Lower lobe of right lung (tissue), 2 donors: ENCODE measurements around the gene DLX3. TPM values are rescaled to one million over a fixed set of nuclear protein-coding genes. Genes with fewer than 3 reads are reported as not detected.
A peak's percentile ranks its signal among the peaks of the same experiment; 100 is the strongest.

Source experiments
- ATAC-seq, 2 donors: fragments of 200-7000 bp; cut with Tn5 transposase; one replicate each; pipeline ENCODE4 v1.9.1; 2020 to 2022; ENCODE audit warnings: mild to moderate bottlenecking in 2 of 2, moderate library complexity in 2 of 2
- DNase-seq: peaks from one replicate; pipeline ENCODE4 v3.0.0-alpha.2; 2020
- H3K27ac ChIP-seq: fragments of 200-600 bp; one replicate; pipeline ENCODE4 v1.8.0; 2022
- H3K27me3 ChIP-seq: fragments of 200-600 bp; one replicate; pipeline ENCODE4 v1.8.0; 2022; ENCODE audit warnings: low read depth
- H3K36me3 ChIP-seq: fragments of 200-600 bp; one replicate; pipeline ENCODE4 v1.8.0; 2022; ENCODE audit warnings: mild to moderate bottlenecking
- H3K4me1 ChIP-seq: fragments of 200-600 bp; one replicate; pipeline ENCODE4 v1.8.0; 2022
- H3K4me3 ChIP-seq: fragments of 200-600 bp; one replicate; pipeline ENCODE4 v1.8.0; 2022; ENCODE audit warnings: mild to moderate bottlenecking
- H3K9me3 ChIP-seq: fragments of 200-600 bp; one replicate; pipeline ENCODE4 v1.8.0; 2022
- intact Hi-C: fragments of 100-400 bp; cut with DNase I; formaldehyde crosslinking; loops from one replicate; pipeline ENCODE4 v1.11.0; 2022
- total RNA-seq: library from RNA; stranded (reverse); fragmentation: NEBNext Ultra II Directional; extraction: Animal tissue kit (Norgen Biotek cat#: 25700); gene quantifications from one replicate; pipeline ENCODE4 v1.2.1, GENCODE V29; 2021
- TF ChIP-seq, protein P1 (sequence below): fragments of 200-600 bp; IDR thresholded peaks from one replicate; pipeline ENCODE4 v1.8.0; 2022; ENCODE audit warnings: antibody characterized with exemption, mild to moderate bottlenecking
- donor health status: DM: no; HTN: yes; CAD: no; lungs with severe emphysema.

The DLX3 gene
- total RNA-seq, 1 donor from 2014 or later: 0.38 TPM

DNA sequence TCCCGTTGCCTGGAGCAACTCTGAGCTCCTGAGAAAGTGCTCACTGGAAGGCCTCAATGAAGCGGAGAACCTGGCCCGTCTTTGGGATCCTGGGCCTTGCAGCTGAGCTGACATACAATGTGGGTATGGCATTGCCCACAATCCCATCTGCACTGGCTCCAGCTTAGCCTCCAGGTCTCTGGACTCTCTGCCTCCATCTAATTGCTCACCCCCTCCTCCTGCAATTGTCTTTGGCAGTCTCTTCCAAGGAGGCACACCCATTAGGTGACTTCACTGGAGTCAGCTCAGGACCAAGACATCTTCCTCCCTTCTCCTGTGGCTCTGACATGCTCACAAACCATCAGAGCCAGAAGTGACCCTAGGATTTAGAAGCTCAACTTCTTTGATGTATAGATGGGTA, 24.5 kb downstream of the DLX3 start:
- Histone ChIP-seq H3K36me3 (no peaks in the 10 kb centered on the region), H3K27ac (no peak overlapping the region), H3K27me3 (peaks cover 93% of the 10 kb centered on the region), H3K4me3 (no peak overlapping the region), H3K9me3 (no peaks in the 10 kb centered on the region), H3K4me1 (peaks cover 30% of the 10 kb centered on the region)
- TF ChIP-seq, protein P1, sequence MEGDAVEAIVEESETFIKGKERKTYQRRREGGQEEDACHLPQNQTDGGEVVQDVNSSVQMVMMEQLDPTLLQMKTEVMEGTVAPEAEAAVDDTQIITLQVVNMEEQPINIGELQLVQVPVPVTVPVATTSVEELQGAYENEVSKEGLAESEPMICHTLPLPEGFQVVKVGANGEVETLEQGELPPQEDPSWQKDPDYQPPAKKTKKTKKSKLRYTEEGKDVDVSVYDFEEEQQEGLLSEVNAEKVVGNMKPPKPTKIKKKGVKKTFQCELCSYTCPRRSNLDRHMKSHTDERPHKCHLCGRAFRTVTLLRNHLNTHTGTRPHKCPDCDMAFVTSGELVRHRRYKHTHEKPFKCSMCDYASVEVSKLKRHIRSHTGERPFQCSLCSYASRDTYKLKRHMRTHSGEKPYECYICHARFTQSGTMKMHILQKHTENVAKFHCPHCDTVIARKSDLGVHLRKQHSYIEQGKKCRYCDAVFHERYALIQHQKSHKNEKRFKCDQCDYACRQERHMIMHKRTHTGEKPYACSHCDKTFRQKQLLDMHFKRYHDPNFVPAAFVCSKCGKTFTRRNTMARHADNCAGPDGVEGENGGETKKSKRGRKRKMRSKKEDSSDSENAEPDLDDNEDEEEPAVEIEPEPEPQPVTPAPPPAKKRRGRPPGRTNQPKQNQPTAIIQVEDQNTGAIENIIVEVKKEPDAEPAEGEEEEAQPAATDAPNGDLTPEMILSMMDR: no peak
- DNase-seq: no peak
- ATAC-seq: no peak
- intact Hi-C loops: no loop called here

DNA sequence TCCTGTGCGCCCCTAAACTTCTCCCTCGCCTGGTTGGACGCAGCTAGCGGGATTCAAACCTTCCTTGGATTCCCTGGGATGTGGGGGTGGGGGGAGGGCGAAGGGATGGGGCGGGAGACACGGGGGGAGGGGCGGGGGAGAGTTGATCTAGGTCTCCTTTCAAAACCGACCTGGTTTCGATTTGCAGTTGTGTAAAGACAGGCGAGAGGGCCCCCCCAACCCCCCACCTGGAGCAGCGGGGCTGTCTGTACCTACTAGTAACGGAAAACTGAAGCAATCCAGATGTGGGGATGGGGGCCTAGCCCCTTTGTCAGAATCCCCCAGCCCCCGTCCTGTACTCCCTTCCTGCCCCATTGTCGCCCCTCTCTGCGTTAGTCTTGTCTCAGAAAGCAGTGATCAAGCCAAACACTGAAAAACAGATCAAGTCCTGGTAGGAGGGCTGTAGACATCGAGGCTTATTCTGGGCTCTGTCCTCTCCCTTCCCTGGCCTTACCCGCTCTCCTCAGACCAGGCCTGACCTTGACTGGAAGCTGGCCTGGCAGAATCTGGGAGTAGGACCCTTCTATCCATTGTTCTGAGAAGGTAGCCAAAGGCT, 25.1 kb downstream of the DLX3 start:
- Histone ChIP-seq H3K9me3 (no peaks in the 10 kb centered on the region), H3K27ac (no peak overlapping the region), H3K27me3 (peaks cover 93% of the 10 kb centered on the region), H3K36me3 (no peaks in the 10 kb centered on the region), H3K4me3 (peak overlapping the region; percentile 66), H3K4me1 (peaks cover 36% of the 10 kb centered on the region)
- ATAC-seq (no peak), DNase-seq (no peak)
- TF ChIP-seq, protein P1: no peak
- intact Hi-C loops: no loop called here

DNA sequence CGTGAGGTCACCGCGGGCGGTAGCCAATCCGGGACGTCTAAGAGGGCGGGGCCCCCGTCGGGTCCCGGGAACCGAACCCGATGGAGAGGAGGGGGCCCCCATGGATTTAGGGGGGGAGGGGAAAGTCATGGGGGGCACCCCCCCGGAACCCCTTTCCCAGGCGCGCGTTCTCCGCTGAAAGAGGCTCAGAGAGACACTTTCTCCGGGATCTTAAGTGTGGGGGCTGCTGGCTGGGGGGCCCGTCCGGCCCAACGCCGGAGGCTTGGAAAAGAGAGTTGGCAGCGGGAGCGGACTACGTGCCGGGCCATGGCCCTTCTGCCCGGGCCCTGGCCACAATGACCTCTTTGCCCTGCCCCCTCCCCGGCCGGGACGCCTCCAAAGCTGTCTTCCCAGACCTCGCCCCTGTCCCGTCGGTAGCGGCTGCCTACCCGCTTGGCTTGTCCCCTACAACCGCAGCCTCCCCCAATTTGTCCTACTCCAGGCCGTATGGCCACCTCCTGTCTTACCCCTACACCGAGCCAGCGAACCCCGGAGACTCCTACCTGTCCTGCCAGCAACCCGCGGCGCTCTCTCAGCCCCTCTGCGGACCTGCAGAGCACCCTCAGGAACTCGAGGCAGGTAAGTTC, 25.8 kb downstream of the DLX3 start, which contains the start of gene DLX4:
TSS of gene DLX4 (plus strand) at position 57 of the 626 bp plus-strand sequence. CDS start at position 336, 279 bp downstream.
- TF ChIP-seq, protein P1: no peak
- Histone ChIP-seq H3K4me3 (peak within 1 kb of the TSS; percentile 66), H3K36me3 (no peaks in the 10 kb centered on the region), H3K9me3 (no peaks in the 10 kb centered on the region), H3K27me3 (peaks cover 95% of the 10 kb centered on the region), H3K4me1 (peaks cover 42% of the 10 kb centered on the region), H3K27ac (peak within 1 kb of the TSS; percentile 53)
- ATAC-seq: peak in 1 of 2 donors; percentile 11
- DNase-seq: no peak
- intact Hi-C loops: no loop called here

DNA sequence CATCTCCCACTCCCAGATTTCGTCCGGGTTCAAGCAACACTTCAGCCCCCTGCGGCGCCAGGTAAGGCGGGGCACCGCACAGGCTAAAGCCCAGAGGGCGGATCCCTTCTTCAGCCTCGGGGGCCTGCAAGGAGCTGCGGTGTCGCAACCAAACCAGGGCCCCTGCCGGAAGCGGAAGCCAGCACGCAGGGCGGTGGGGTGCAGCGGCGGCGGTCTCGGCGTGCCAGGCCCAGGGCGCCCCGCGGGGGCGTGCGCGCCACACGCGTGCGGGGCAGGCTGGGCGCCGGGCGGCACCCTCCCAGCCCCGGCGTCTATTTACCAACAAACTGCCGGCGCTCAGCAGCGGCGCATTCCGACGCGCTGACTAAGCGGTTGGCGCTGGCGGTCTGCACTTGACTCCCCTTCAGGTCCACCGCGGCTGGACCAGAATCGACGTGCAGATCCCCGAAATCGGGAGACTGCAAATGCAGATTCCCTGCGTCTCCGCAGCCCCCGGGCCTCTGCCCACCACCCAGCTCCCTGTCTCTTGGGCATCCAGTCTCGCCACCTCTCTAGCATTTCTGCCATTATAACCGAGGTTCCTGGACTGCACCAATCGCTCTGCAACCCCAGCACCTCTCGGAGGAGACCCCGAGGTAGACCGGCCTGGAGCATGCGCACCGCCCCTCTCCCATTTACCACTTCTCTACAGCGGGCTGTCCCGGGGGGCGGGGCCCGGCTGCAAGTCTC, 26.5 kb downstream of the DLX3 start:
- TF ChIP-seq, protein P1: no peak
- intact Hi-C loops: no loop called here
- peaks cover 95% of the 10 kb centered on the region for H3K27me3 ChIP-seq
- H3K27ac ChIP-seq: peak overlapping the region; percentile 53
- H3K4me3 ChIP-seq: peak overlapping the region; percentile 66
- H3K36me3 ChIP-seq: no peaks in the 10 kb centered on the region
- H3K4me1 ChIP-seq: peaks cover 48% of the 10 kb centered on the region
- ATAC-seq (peak; percentile 88), DNase-seq (peak; percentile 87)
- no peaks in the 10 kb centered on the region for H3K9me3 ChIP-seq

DNA sequence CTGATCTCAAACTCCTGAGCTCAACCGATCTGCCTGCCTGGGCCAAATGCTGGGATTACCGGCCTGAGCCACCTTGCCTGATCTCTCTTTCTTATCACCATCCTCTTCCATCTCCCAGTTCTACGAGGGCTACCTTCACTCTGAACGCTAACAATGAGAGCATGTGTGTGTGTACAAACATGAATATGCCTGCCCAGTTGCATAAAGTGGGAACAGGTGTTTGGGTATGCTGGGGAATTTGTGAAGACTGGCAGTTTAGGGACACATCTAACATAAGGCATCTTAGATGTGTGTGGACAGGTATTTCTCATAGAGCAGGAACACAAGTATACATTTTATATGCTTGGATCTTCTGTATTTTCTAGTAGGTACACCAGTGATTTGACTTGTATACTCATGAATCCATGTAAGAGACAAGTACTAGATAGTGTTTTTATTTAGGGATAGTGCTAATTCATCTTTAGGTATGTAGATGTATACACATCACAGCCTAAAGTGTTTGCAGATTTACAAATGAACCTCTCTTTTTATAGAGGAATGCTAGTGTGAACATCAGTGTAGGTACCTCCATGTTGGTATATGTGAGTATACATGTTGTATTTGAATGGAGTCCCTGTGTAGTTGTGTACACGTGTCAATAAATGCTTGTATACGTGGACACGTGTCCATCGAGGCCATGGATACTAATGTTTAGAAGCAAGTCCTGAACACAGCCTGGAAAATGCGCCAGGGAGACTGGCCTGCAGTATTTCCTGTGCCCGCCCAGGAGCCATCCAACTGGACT, 27.2 kb downstream of the DLX3 start:
- Histone ChIP-seq H3K36me3 (no peaks in the 10 kb centered on the region), H3K27me3 (peaks cover 95% of the 10 kb centered on the region), H3K4me3 (peak overlapping the region; percentile 66), H3K27ac (peak overlapping the region; percentile 53), H3K9me3 (no peaks in the 10 kb centered on the region), H3K4me1 (peaks cover 48% of the 10 kb centered on the region)
- DNase-seq (no peak), ATAC-seq (no peak)
- TF ChIP-seq, protein P1: no peak
- intact Hi-C loops: no loop called here
